Measurements from ENCODE around the gene GPR68.

GPR68 gene

GRCh38 chr14:91252871-91253794 is 8.6 kb upstream of the GPR68 start:
- TF ChIP-seq REST (IDR thresholded peaks at IDR 0.05; ENCODE audit: insufficient read depth in 1 of 2, low read depth in 2 of 2, low read length in 2 of 2) (no peak), SIN3A (IDR thresholded peaks at IDR 0.05; ENCODE audit: borderline replicate concordance, insufficient read depth, low read length) (no peak), POLR2AphosphoS5 (IDR thresholded peaks at IDR 0.05; ENCODE audit: low read depth, low read length) (no peak), FOXP2 (optimal IDR thresholded peaks at IDR 0.05; ENCODE audit: borderline replicate concordance, extremely low read depth, extremely low read length, insufficient read depth) (no peak), TAF1 (IDR thresholded peaks at IDR 0.05; ENCODE audit: borderline replicate concordance, insufficient read depth, low read length) (no peak)

DNA sequence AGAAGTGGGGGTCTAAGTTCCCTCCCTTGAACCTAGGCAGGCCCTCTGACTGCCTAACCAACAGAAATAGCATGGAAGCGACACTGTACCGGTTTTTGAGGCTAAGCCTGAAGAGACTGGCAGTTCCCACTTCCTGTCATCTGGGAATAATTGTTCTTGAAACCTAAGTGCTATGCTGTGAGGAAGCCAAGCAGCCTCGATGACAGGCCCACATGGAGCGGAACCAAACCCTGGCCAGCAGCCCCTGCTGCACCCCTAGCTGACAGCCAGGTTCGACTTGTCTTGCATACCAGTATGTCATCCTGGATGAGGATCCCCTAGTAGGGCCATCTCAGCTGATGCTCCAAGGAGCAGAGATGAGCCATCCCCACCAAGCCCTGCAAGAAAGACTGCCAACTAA is 6.4 kb upstream of the GPR68 start:
- TF ChIP-seq REST (IDR thresholded peaks at IDR 0.05; ENCODE audit: insufficient read depth in 1 of 2, low read depth in 2 of 2, low read length in 2 of 2) (no peak), POLR2AphosphoS5 (IDR thresholded peaks at IDR 0.05; ENCODE audit: low read depth, low read length) (no peak), FOXP2 (optimal IDR thresholded peaks at IDR 0.05; ENCODE audit: borderline replicate concordance, extremely low read depth, extremely low read length, insufficient read depth) (no peak), SIN3A (IDR thresholded peaks at IDR 0.05; ENCODE audit: borderline replicate concordance, insufficient read depth, low read length) (no peak), TAF1 (IDR thresholded peaks at IDR 0.05; ENCODE audit: borderline replicate concordance, insufficient read depth, low read length) (no peak)

DNA sequence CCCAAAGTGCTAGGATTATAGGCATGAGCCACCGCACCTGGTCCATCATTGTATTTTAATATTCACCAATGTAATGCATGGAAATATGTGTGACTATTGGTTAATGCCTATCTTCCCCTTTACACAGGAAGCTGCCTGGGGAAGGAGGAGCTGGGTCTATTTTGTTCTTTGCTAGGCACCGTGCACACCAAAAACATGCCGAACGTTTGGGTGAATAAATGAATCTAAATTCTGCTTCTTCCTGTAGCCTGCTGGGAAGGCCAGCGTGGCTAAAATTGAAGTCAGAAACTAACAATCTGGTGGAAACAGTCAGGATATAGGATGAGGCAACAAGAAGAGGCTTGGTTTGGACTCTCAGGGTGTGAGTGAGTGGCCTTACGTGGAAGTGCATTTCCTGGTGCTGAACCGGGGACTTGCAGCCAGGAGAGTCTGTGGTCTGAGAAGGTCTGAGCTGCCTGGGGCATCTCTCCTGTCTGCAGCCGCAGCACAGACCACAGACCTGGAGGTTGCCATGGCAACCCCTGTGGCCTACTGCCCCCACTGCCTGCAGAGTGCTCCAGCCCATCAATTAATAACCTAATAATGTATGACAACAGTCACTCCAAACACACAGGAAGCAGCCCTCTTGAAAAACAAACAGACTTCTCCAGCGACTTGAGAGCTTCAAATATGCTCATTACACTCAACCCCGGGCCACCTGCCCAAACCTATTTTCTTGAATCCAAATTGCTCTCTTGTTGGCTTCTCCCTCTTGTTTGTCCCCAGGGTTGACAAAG is 5.5 kb upstream of the GPR68 start:
- TF ChIP-seq POLR2AphosphoS5 (IDR thresholded peaks at IDR 0.05; ENCODE audit: low read depth, low read length) (no peak), TAF1 (IDR thresholded peaks at IDR 0.05; ENCODE audit: borderline replicate concordance, insufficient read depth, low read length) (no peak), REST (IDR thresholded peaks at IDR 0.05; ENCODE audit: insufficient read depth in 1 of 2, low read depth in 2 of 2, low read length in 2 of 2) (no peak), FOXP2 (optimal IDR thresholded peaks at IDR 0.05; ENCODE audit: borderline replicate concordance, extremely low read depth, extremely low read length, insufficient read depth) (no peak), SIN3A (IDR thresholded peaks at IDR 0.05; ENCODE audit: borderline replicate concordance, insufficient read depth, low read length) (peak; percentile 49; the same call in 1 of the 2 replicates)

DNA sequence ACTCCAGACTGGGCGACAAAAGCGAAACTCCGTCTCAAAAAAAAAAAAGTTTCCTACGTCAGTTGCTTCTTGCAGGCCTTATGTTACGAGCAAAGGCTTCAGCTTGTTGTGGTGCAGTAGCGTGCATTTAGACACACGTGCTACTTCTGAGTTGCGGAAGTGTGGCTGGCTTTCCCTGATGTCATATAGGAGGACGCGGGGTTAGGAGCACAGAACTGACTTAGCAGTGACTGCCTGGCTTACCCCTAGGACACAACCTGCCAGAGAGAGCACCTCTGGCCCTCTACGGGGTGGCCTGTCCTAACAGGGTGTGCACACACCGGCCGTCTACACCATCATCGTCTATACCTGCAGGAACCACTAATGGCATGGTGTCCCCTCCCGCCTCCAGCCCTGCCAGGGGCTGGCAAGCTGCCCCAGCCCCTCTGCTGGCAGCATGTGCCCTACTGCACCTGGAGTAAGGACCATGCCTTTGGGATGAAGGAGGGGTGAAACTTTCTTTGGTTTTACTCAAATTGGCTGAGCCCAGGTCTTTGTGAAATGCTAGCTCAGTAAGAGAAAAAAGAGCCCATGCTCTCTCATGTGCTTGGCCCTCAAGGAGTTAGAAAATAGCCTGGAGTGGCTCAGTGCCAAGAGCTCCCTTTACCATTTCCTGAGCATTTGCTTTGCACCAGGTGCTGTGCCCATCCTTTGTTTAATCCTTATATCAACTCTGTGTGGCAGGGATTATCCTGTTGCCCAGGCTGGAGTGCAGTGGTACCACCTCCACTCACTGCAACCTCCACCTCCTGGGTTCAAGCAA is 1.7 kb upstream of the GPR68 start:
- no peak for TF ChIP-seq REST (IDR thresholded peaks at IDR 0.05; ENCODE audit: insufficient read depth in 1 of 2, low read depth in 2 of 2, low read length in 2 of 2)
- no peak for TF ChIP-seq FOXP2 (optimal IDR thresholded peaks at IDR 0.05; ENCODE audit: borderline replicate concordance, extremely low read depth, extremely low read length, insufficient read depth)
- TF ChIP-seq SIN3A (IDR thresholded peaks at IDR 0.05; ENCODE audit: borderline replicate concordance, insufficient read depth, low read length) = no peak
- TF ChIP-seq TAF1 (IDR thresholded peaks at IDR 0.05; ENCODE audit: borderline replicate concordance, insufficient read depth, low read length) = no peak
- TF ChIP-seq POLR2AphosphoS5 (IDR thresholded peaks at IDR 0.05; ENCODE audit: low read depth, low read length) = no peak

Measured in PFSK-1 (cell line).